Embryonic facial prominence (tissue), 1 donor: Measurements from ENCODE around the gene GNAQ.
"Not testable (repeated sequence)": the region's sequence is repeated elsewhere in the genome, so short reads cannot be mapped to it uniquely, and the experiment has no call there.

Source experiments
- DNase-seq: peaks from one replicate; pipeline ENCODE4 v3.0.0-alpha.2; 2016; ENCODE audit errors: extremely low spot score

Gene GNAQ

GRCh38 chr9:77877976-77878375 is 153.6 kb downstream of the GNAQ start:
- DNase-seq = no peak

GRCh38 chr9:77876590-77876989 is 155.0 kb downstream of the GNAQ start:
- no peak for DNase-seq

- no peak for DNase-seq
These were observed 155.5 kb downstream of the GNAQ start for GRCh38 chr9:77876091-77876490.

GRCh38 chr9:77872863-77873262 is 158.7 kb downstream of the GNAQ start:
- no peak for DNase-seq

- DNase-seq = no peak
These were observed 159.4 kb downstream of the GNAQ start for GRCh38 chr9:77872177-77872576.

GRCh38 chr9:77871483-77871882 is 160.1 kb downstream of the GNAQ start:
- DNase-seq = no peak

- DNase-seq = no peak
These were observed 164.7 kb downstream of the GNAQ start for GRCh38 chr9:77866878-77867277.

GRCh38 chr9:77865385-77866047 is 166.1 kb downstream of the GNAQ start:
- no peak for DNase-seq

- no peak for DNase-seq
These were observed 167.3 kb downstream of the GNAQ start for GRCh38 chr9:77864211-77864889.

- not testable (repeated sequence) for DNase-seq
These were observed 168.0 kb downstream of the GNAQ start for GRCh38 chr9:77863638-77864037.

- DNase-seq = not testable (repeated sequence)
These were observed 170.7 kb downstream of the GNAQ start for GRCh38 chr9:77860953-77861352.

- no peak for DNase-seq
These were observed 173.9 kb downstream of the GNAQ start for GRCh38 chr9:77857513-77858259.

GRCh38 chr9:77856615-77857014 is 175.0 kb downstream of the GNAQ start:
- DNase-seq = no peak

- no peak for DNase-seq
These were observed 176.7 kb downstream of the GNAQ start for GRCh38 chr9:77854916-77855311.

- DNase-seq = no peak
These were observed 177.2 kb downstream of the GNAQ start for GRCh38 chr9:77854258-77854915.

- DNase-seq = no peak
These were observed 177.9 kb downstream of the GNAQ start for GRCh38 chr9:77853716-77854115.

GRCh38 chr9:77851882-77852595 is 179.6 kb downstream of the GNAQ start:
- no peak for DNase-seq

- no peak for DNase-seq
These were observed 182.7 kb downstream of the GNAQ start for GRCh38 chr9:77848897-77849296.

- DNase-seq = no peak
These were observed 183.2 kb downstream of the GNAQ start for GRCh38 chr9:77848404-77848803.

- DNase-seq = no peak
These were observed 184.0 kb downstream of the GNAQ start for GRCh38 chr9:77847626-77848025.

GRCh38 chr9:77847059-77847499 is 184.5 kb downstream of the GNAQ start:
- DNase-seq = no peak

GRCh38 chr9:77844415-77844814 is 187.2 kb downstream of the GNAQ start:
- DNase-seq = no peak
